Measurements from ENCODE around the gene RPP21. TPM values are rescaled to one million over a fixed set of nuclear protein-coding genes. Genes with fewer than 3 reads are reported as not detected.
"Not testable (repeated sequence)": the region's sequence is repeated elsewhere in the genome, so short reads cannot be mapped to it uniquely, and the experiment has no call there.

Gene RPP21
- total and polyA plus RNA-seq, 9 donors, result 14.2 to 106 (median 44.5) TPM

DNA sequence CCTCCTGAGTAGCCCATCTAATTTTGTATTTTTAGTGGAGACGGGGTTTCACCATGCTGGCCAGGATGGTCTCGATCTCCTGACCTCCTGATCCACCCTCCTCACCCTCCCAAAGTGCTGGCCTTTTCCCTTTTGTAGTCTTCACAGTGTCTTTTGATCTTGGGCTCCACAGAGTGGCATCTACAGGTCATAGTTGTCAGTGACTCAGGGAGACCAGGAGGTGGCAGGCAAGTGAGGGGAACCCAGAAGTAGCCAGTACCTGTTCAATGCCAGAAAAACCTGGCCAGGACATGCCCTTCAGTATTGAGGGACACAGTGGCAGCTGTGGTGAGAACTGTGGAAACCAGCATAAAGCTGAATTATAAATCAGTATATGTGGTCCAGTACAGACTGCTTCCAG is 19.6 kb downstream of the RPP21 start:
- WGBS, 3 donors, result 74 to 84% (median 84%) methylated on average over 2 of the region's 2 CpGs
- no peaks in the 10 kb centered on the region for H3K9me3 ChIP-seq
- H3K4me3 ChIP-seq, result no peak overlapping the region
- intact Hi-C loops (cut with DNase I), result no loop called here
- TF ChIP-seq EP300 (IDR thresholded peaks at IDR 0.05) (no peak), POLR2A (IDR thresholded peaks at IDR 0.05) (no peak)
- H3K27me3 ChIP-seq, result no peaks in the 10 kb centered on the region
- no peak for DNase-seq
- H3K4me1 ChIP-seq (ENCODE audit: insufficient read depth), result no peaks in the 10 kb centered on the region
- H3K36me3 ChIP-seq, result no peaks in the 10 kb centered on the region
- H3K27ac ChIP-seq, result no peak overlapping the region

DNA sequence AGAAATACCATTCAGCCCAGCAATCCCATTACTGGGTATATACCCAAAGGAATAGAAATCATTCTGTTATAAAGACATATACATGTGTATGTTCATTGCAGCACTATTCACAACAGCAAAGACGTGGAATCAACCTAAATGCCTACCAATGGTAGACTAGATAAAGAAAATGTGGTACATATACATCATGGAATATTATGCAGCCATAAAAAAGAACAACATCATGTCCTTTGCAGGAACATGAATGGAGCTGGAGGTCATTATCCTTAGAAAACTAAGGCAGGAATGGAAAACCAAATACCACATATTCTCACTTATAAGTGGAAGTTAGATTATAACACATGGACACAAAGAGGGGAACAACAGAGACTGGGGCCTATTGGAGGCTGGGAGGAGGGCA is 24.3 kb downstream of the RPP21 start:
- not testable (repeated sequence) for H3K9me3 ChIP-seq
- 26 to 41% (median 28%) methylated on average over 1 of the region's 1 CpG for WGBS, 3 donors

DNA sequence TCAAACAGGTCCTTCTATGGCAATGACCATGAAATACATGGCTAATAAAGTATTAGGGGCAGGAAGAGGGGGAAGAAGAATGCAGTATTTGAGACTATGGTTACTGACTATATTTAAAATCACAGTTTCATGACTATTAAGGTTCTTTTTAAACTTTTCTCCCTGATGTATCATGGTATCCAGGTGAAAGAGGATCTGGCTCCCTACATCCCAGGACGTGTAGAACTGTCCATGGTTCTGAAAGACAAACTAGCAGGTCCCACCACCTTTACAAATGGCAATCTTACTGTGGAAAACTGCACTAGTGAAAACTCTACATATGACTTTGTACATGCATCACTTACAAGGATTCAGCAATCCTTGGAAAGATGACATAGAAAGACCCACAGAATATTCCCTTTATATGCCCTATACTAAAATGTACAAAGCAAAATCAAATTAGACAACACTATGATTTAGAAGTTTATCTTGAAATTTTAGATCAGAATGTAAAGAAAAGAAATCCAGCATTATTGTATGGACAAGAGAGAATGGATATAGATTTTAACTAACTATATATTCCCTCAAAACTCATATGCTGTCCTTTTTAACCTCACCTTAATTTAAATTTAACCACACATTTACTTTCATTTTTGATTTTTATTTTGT is 33.5 kb downstream of the RPP21 start:
- DNase-seq, result no peak
- Histone ChIP-seq H3K4me1 (ENCODE audit: insufficient read depth) (no peaks in the 10 kb centered on the region), H3K27me3 (no peaks in the 10 kb centered on the region), H3K27ac (no peak overlapping the region), H3K9me3 (no peaks in the 10 kb centered on the region), H3K4me3 (no peak overlapping the region), H3K36me3 (no peaks in the 10 kb centered on the region)
- 0% methylated on average over 1 of the region's 1 CpG for WGBS, 3 donors
- intact Hi-C loops (cut with DNase I), result no loop called here
- TF ChIP-seq POLR2A (IDR thresholded peaks at IDR 0.05), result no peak
- TF ChIP-seq, protein P1, sequence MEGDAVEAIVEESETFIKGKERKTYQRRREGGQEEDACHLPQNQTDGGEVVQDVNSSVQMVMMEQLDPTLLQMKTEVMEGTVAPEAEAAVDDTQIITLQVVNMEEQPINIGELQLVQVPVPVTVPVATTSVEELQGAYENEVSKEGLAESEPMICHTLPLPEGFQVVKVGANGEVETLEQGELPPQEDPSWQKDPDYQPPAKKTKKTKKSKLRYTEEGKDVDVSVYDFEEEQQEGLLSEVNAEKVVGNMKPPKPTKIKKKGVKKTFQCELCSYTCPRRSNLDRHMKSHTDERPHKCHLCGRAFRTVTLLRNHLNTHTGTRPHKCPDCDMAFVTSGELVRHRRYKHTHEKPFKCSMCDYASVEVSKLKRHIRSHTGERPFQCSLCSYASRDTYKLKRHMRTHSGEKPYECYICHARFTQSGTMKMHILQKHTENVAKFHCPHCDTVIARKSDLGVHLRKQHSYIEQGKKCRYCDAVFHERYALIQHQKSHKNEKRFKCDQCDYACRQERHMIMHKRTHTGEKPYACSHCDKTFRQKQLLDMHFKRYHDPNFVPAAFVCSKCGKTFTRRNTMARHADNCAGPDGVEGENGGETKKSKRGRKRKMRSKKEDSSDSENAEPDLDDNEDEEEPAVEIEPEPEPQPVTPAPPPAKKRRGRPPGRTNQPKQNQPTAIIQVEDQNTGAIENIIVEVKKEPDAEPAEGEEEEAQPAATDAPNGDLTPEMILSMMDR (IDR thresholded peaks at IDR 0.05), result no peak
- no peak for TF ChIP-seq EP300 (IDR thresholded peaks at IDR 0.05)

More for the DNA sequence above, 24.3 kb downstream of the RPP21 start:
- H3K4me1 ChIP-seq (ENCODE audit: insufficient read depth); intact Hi-C loops (cut with DNase I); H3K27me3 ChIP-seq; H3K4me3 ChIP-seq; DNase-seq; H3K27ac ChIP-seq; H3K36me3 ChIP-seq: not testable (repeated sequence)

DNA sequence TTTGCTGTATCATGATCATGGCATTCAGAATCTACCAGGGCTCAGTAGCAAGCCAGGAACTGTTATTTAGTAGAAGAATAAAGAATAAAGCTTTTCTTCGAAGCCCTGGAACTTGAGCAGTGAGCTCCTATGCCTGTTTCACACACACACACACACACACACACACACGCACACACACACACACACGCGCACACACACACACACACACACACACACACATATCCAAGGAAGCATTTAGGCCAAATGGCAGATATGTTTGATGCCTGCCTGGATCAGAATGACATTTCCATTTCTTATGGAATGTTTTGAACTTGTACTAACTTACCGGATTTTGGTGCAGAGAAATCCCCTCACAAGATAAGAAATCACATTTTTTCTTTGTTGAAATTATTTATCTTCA is 35.5 kb downstream of the RPP21 start:
- H3K36me3 ChIP-seq, result no peaks in the 10 kb centered on the region
- no peaks in the 10 kb centered on the region for H3K27me3 ChIP-seq
- intact Hi-C loops (cut with DNase I), result no loop called here
- H3K9me3 ChIP-seq, result no peaks in the 10 kb centered on the region
- no peak for DNase-seq
- TF ChIP-seq, protein P1 (IDR thresholded peaks at IDR 0.05), result no peak
- TF ChIP-seq EP300 (IDR thresholded peaks at IDR 0.05) (no peak), POLR2A (IDR thresholded peaks at IDR 0.05) (no peak)
- no peaks in the 10 kb centered on the region for H3K4me1 ChIP-seq (ENCODE audit: insufficient read depth)
- 16 to 53% (median 41%) methylated on average over 5 of the region's 5 CpGs for WGBS, 3 donors
- no peak overlapping the region for H3K4me3 ChIP-seq
- no peak overlapping the region for H3K27ac ChIP-seq

DNA sequence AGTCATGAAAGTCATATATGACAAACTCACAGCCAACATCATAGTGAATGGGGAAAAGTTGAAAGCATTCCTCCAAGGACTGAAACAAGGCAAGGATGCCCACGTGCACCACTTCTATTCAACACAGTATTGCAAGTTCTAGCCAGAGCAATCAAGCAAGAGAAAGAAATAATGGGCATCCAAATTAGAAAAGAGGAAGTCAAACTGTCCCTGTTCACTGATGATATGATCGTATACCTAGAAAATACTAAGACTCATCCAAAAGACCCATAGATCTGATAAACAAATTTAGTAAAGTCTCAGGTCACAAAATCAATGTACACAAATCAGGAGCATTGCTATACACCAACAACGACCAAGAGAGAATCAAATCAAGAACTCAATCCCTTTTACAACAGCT is 41.2 kb downstream of the RPP21 start:
- TF ChIP-seq POLR2A (IDR thresholded peaks at IDR 0.05) (no peak), EP300 (IDR thresholded peaks at IDR 0.05) (no peak)
- TF ChIP-seq, protein P1 (IDR thresholded peaks at IDR 0.05), result no peak
- no peak for DNase-seq
- Histone ChIP-seq H3K27me3 (no peaks in the 10 kb centered on the region), H3K36me3 (no peaks in the 10 kb centered on the region), H3K27ac (no peak overlapping the region), H3K4me1 (ENCODE audit: insufficient read depth) (no peaks in the 10 kb centered on the region), H3K4me3 (no peak overlapping the region), H3K9me3 (no peaks in the 10 kb centered on the region)
- 40 to 57% (median 46%) methylated on average over 3 of the region's 3 CpGs for WGBS, 3 donors
- intact Hi-C loops (cut with DNase I), result no loop called here
